NT2/D1 (cell line): Measurements from ENCODE around the gene ARIH2.

Experiments used
- SUZ12 ChIP-seq: IDR thresholded peaks from 2 replicates; pipeline ENCODE4 v1.6.1; 2011; ENCODE audit not compliant: insufficient read length, insufficient read depth; ENCODE audit errors: extremely low read depth
- YY1 ChIP-seq: IDR thresholded peaks from 2 replicates; pipeline ENCODE4 v1.6.1; 2011; ENCODE audit not compliant: insufficient read length, insufficient read depth
- ZNF274 ChIP-seq: IDR thresholded peaks from 2 replicates; pipeline ENCODE4 v1.6.1; 2011; ENCODE audit warnings: mild to moderate bottlenecking, low read depth, low read length

- TF ChIP-seq SUZ12 (no peak), YY1 (no peak), ZNF274 (no peak)
Measured at GRCh38 chr3:49025793-49026520, 107.3 kb downstream of the ARIH2 start.
